GM18526 (cell line): ENCODE measurements around the gene C1S.
A peak's percentile ranks its signal among the peaks of the same experiment; 100 is the strongest.

Experiments used
- POLR2A ChIP-seq: IDR thresholded peaks from 3 replicates; pipeline ENCODE4 v1.6.1; 2011; ENCODE audit not compliant: insufficient read length; ENCODE audit errors: extremely low read depth

The C1S gene

DNA sequence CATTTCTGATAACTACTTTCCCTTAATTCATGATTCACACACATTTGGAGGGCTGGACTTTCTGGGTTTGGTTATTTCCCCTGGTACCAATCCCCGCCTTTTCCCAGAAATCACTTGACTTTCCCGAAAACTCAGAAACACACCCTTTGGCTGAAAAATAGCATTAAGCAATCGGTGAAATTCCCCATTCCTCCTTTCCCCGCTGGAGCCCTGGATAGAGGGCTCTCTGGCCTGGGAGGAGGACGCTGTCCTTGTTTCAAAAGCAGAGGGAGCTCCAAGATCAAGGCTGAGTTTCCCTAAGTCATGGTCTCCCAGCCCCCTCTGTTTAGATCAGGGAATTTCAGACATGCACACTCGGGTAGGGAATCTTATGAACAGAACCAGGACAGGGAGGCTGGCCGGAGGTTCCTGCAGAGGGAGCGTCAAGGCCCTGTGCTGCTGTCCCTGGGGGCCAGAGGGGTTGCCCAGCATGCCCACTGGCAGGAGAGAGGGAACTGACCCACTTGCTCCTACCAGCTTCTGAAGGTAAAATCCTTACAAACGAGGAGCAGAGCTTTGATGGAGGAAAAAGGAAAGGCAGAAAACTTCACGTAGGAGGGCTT lies at the start of gene C1S:
TSS of gene C1S (plus strand) at position 366 of the 602 bp plus-strand sequence. CDS start 1,195 bp downstream, outside the sequence.
- TF ChIP-seq POLR2A = no peak

DNA sequence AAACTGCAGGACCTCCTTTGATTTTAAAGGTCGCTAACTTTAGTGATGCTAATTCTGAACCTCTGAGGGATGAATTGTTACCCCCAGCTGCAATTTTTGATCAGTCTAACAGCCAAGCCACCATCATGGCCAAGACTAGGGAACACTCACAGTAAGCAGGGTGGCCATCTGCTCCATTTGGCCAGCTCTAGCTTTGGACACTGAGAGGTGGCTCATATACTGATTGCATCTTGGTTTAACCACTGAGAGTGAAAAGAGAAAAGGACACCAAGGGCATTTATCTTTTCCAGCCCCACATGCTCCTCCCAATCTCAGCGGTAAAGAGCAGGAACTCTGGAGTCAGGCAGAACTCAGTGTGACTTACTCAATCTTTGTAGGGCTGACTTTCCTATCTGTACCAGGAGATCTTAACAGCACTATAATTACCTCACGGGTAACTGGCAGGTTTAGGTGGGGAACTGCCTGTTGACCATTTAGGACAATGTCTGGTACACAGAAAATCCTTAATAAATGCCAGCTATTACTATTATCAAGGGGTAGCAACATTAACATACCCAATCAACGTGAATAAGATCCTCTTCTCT lies 48.4 kb upstream of the C1S start:
- no peak for TF ChIP-seq POLR2A

DNA sequence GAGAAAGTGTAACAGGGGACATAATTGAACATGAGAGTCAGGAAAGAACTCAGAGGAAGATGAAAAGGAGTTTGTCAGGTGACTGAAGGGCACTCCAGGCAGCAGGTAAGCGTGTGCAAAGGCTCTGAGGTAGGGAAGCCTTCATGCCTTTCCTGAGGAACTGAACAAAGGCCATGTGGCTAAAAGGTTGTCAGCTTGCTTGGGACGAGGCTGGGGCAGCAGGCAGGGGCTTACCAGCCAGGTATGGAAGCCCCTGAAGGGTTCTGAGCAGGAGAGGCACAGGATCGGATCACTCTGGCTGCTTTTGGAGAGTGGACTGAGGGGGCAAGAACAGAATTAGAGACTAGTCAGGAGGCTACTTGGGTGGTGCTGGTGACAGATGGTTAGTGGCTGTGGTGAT lies 47.4 kb upstream of the C1S start:
- no peak for TF ChIP-seq POLR2A

DNA sequence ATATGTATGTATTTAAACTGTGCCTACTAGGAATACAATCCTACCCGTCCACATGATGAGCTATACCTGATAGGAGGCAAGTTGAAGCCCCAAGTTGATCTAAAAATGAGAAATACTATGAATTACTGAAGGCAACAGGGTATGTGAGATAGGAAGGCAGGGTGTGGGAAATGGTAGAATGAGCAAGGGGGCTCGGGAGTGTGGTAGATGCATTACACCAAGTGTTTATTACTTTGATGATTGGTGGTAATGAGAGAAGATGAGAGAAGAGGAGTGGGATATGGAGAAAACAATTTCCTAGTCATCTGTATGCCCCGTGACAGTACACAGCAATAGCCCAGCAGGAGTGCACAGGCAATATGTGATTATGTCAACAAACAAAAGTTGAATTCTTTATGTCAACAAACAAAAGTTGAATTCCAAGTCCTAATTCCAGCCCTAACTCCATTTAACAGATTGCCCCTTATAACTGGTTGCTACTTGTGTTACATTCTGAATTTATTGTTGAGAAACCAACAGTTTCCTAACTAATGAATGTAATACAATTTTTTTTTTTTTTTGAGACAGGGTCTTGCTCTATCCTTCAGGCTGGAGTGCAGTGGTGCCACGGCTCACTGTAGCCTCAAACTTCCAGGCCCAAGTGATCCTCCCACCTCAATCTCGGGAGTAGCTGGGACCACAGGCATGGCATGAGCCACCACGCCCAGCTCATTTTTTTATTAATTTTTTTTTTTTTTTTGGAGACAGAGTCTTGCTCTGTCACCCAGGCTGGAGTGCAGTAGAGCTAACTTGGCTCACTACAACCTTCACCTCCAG lies 44.8 kb upstream of the C1S start:
- no peak for TF ChIP-seq POLR2A

DNA sequence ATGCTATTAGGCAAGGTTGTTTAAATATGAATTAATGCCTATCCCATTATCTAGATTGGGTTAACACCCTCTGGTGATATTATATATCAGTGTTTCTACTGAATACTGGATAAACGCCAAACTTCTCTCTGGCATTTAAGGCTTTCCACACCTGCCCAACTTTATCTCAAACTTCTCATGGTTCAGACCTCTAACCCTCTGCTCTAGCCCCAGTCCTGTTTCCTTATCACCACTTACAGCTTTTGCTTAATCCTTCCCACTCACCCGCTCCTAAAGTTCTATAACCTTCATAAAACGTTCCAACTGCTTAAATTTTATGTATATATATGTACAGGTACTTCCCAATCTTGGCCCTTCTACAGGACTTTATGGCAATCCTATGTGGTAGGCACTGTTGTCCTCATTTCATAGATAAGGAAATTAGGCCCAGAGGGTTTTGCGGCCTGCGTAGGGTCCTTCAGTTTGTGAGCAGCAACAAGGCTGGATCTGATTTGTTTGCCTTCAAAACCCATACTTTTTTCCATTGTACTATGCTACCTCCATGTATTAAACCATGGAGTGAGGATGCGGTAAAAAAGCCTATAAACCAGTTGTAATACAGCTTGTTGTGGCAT lies 43.5 kb upstream of the C1S start:
- TF ChIP-seq POLR2A = no peak

DNA sequence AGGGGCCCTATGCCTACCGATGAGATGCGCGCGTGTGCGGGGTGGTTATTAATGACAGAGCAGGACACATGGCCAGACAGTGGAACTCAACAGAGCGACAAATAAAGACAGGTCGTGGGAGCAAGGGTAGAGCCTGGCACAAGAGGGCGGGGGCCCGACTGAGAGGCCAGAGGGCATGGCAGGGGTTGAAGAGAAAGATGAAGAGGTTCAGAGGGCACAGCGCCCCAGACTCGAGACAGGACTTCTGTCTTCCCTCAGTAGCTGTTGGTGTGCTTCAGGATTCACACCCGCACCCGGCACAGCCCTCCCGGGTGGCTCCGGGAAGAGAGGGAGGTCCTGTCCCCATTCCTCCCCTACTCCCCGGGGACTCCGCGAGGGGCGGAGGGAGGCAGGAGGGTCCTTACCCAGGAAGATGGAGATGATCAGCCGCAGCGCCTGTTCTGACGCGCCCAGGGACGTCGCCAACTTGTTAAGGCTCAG lies 42.6 kb upstream of the C1S start:
- no peak for TF ChIP-seq POLR2A

DNA sequence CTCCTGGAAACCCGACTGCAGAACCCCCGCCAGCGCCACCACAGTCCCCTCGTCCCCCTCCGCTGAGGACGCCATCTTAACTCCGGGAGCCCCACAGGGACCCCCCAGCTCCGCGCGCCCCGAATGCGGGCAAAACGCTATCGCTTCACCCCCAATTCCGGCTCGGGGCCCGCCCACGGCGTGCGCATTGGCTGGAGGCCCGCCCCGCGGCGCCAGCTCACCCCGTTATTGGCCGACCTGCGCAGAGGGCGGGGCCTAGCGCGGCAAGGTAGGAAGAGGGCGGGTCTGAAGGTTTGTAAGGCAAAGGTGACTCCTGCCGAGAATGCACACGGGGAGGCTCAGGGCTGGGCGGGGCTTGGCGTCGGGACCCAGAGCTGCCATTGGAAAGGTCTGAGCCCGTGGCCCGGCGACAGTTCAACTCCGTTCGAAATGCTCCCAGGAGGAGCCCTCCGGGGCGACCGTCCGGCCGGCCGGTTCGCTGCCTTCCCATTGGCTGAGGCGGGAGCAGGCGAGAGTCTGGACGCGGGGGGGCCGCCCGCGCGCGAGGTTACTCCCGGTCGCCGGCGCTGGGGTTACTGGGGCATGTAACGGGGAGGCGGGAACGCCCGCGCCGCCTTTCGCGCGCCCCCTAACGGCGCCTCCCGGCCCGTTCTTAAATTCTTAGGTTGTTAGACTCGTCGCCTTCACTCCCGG lies 42.0 kb upstream of the C1S start, which contains the start of gene LPCAT3:
TSS of gene LPCAT3 (minus strand) at position 127 of the 693 bp plus-strand sequence. CDS start at position 75, 52 bp downstream.
- TF ChIP-seq POLR2A = peak; percentile 80

DNA sequence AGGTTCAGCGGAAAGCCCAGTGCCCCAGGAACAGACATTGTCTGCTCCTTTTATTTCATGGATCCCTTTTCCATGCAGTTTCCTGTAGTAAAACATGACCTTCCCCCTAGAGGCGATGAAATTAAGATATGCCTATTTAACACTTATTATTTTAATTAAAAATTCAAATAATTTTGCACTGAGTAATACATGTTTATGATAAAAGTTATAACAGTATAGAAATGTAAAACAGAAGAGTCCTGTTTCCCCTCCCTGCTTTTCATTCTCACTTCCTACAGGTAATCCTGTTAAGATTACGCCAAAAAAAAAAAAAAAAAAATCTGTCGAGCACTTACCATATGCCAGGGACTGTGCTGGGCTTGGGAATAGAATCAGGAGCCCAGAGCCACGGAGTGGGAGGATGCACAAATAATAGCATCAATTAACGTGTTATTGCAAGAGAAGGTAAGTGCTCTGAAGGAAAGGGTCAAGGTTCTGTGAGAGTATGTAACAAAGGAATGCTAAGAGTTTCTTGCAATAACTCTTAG lies 41.4 kb upstream of the C1S start:
- TF ChIP-seq POLR2A = no peak

DNA sequence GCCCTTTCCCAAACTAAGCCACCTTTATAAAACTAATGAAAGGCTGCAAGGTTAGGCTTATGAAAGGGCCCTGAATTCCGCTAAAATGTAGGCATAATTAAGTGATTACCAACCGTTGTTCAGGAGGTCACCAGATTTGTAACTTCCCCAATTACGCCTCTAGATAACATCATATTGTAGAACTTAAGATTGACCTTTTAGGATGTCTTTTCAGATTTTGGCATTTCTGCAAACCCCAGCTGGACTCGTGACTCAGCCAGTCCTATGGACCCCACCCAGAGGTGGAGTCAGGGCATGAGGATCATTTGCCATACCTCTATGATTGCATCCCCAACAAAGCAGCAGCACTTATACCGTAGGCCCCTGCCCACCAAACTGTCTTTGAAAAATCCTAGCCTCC lies 38.6 kb upstream of the C1S start:
- no peak for TF ChIP-seq POLR2A

DNA sequence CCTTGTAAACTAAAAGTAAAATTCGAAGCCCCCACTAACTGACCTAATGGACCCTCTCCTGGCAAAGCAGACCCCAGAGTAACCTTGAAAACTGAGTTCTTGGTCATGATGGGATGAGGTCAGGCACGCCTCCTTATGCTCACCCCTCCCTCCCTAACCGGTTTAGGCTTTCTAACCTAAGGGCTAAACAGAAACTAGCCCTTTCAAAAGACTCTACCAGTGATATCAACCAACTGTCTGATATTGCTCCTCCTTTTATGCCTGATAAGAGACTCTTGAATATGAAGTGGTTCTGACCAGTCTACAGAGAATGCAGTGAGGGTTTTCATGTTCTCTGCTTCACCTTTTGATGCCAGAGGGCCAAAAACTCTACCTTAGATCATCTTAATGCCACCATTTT lies 37.4 kb upstream of the C1S start:
- TF ChIP-seq POLR2A = no peak

DNA sequence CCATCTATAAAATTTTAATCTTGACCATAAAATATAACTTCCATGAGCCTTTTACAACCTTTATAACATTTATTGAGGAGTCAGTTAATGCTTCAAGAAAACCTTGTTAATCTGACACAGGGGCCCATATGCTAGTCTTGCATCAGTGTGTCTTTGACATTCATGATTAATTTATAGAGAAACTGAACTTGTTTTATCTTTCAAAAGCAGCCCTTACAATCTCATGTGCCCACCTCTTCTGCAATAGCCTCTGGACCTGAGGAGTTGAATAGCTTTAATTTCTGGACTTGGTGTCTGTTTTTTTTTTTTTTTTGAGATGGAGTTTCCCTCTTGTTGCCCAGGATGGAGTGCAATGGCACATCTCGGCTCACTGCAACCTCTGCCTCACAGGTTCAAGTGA lies 33.7 kb upstream of the C1S start:
- TF ChIP-seq POLR2A = no peak

DNA sequence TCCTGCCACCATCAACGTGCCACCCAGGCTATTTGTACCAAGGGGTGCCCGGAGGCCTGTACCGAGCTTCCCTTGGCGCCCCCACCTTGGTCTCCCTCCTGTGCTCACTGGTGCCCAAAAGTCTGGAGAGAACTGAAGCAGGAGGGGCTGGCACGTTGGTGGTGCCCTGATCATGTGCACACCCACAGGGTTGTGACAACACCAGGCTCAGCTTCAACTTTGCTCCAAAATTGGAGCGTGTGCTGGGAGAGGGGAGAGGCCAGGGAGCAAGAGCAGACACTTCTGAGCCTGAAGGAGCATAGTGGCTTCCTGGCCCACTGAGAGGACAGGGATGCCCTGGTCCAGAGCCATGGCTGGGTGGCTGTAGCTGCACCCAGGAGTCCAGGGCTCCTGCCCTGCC lies 29.2 kb upstream of the C1S start:
- no peak for TF ChIP-seq POLR2A

DNA sequence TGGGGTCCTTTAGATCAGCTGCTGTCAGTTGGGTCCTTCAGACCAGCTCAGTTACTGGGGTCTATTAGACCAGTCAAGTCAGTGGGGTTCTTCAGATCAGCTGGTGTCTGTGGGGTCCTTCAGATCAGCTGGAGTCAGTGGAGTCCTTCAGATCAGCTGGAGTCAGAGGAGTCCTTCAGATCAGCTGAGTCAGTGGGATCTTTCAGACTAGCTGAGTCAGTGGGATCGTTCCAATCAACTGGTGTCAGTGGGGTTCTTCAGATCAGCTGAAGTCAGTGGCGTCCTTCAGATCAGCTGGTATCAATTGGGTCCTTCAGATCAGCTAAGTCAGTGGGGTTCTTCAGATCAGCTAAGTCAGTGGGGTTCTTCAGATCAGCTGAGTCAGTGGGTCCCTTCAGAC lies 27.5 kb upstream of the C1S start:
- no peak for TF ChIP-seq POLR2A

DNA sequence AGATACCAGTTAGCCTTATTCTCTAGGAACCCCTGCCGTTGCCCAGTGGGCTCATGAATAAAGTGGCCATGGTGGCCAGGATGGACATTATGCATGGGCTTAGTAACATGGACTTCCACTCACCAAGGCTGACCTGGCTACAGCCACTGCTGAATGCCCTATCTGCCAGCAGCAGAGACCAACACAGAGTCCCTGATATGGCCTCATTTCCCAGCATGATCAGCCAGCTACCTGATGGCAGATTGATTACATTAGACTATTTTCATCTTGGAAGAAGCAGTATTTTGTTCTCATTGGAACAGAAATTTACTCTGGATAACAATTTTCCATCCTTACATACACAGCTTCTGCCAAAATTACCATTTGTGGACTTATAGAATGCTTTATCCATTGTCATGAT lies 26.1 kb upstream of the C1S start:
- TF ChIP-seq POLR2A = no peak

DNA sequence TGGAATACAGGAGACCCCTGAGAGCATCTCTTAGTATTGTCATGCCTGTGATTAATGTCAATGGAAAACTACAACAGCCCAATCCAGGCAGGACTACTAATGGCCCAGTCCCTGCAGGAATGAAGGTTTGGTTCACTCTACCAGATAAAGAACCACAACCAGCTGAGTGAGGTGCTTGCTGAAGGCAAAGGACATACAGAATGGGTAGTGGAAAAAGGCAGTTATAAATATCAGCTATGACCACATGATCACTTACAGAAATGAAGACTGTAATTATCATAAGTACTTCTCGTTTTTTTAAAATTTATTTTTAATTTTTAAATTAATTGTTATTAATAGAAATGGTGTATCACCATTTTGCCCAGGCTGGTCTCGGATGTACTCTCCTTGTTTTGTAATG lies 25.1 kb upstream of the C1S start:
- no peak for TF ChIP-seq POLR2A
